ENCODE measurements around the gene KDM7A.

The KDM7A gene

GRCh38 chr7:140081774-140082425 lies 94.9 kb downstream of the KDM7A start:
- ChIA-PET POLR2A (no interaction called here), CTCF (no interaction called here)
- TF ChIP-seq, protein P1, sequence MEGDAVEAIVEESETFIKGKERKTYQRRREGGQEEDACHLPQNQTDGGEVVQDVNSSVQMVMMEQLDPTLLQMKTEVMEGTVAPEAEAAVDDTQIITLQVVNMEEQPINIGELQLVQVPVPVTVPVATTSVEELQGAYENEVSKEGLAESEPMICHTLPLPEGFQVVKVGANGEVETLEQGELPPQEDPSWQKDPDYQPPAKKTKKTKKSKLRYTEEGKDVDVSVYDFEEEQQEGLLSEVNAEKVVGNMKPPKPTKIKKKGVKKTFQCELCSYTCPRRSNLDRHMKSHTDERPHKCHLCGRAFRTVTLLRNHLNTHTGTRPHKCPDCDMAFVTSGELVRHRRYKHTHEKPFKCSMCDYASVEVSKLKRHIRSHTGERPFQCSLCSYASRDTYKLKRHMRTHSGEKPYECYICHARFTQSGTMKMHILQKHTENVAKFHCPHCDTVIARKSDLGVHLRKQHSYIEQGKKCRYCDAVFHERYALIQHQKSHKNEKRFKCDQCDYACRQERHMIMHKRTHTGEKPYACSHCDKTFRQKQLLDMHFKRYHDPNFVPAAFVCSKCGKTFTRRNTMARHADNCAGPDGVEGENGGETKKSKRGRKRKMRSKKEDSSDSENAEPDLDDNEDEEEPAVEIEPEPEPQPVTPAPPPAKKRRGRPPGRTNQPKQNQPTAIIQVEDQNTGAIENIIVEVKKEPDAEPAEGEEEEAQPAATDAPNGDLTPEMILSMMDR (IDR thresholded peaks at IDR 0.05; ENCODE audit: control extremely low read depth, extremely low read depth, low read depth, missing control alignments), result no peak
- no peak for DNase-seq (ENCODE audit: extremely low spot score)

GRCh38 chr7:140080919-140081318 lies 95.9 kb downstream of the KDM7A start:
- POLR2A ChIA-PET, result no interaction called here
- TF ChIP-seq, protein P1 (IDR thresholded peaks at IDR 0.05; ENCODE audit: control extremely low read depth, extremely low read depth, low read depth, missing control alignments), result no peak
- CTCF ChIA-PET, result no interaction called here
- no peak for DNase-seq (ENCODE audit: extremely low spot score)

DNA sequence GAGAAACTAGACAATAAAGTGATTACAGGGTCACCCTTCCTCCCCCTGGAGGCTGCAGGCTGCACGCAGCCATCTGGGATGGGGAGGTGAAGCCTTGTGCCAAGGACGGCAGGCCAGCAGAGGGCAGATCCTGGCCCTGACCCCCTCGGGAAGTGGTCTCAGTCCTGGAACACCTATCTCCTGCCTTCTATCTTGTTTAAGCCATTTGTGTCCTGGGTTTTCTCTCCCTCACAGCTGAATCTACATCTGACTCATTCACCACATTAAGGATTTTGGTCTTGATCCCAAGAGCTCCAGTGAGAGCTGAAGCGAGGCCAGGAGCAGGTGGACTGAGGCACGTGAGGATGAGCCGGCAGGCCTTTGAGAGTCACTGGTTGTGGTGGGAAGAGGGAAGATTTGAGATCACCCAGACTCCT lies 97.7 kb downstream of the KDM7A start:
- TF ChIP-seq, protein P1 (IDR thresholded peaks at IDR 0.05; ENCODE audit: control extremely low read depth, extremely low read depth, low read depth, missing control alignments), result no peak
- ChIA-PET POLR2A (no interaction called here), CTCF (interaction anchor here (0.9 kb wide), 1 partner anchor 9 kb away, joined by 3 read pairs; no protein-coding TSS in a partner anchor)
- DNase-seq (ENCODE audit: extremely low spot score), result no peak

- ChIA-PET CTCF (interaction anchor here (0.9 kb wide), 1 partner anchor 10 kb away, joined by 3 read pairs; no protein-coding TSS in a partner anchor), POLR2A (no interaction called here)
- DNase-seq (ENCODE audit: extremely low spot score), result no peak
- TF ChIP-seq, protein P1 (IDR thresholded peaks at IDR 0.05; ENCODE audit: control extremely low read depth, extremely low read depth, low read depth, missing control alignments), result no peak
These were observed 98.4 kb downstream of the KDM7A start for GRCh38 chr7:140078392-140078791.

DNA sequence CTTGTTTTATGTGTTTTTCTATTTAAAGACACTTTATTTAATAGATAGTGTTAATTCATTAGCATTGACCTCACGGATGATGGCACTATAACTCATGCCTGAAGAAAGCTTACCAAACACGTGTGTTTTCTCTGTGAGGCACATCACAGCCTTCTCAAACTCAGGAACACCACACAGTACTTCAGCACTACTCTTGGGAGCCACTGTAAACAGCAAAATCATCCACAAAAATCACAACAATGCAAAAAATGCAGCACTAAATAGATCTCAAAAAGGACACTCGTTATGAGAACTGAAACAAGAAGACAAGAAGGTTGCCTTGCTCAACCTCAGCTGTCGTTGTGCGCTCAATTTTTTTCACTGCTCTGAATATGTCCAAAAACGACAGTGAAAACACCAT lies 102.0 kb downstream of the KDM7A start:
- TF ChIP-seq, protein P1 (IDR thresholded peaks at IDR 0.05; ENCODE audit: control extremely low read depth, extremely low read depth, low read depth, missing control alignments), result no peak
- POLR2A ChIA-PET, result no interaction called here
- CTCF ChIA-PET, result no interaction called here
- DNase-seq (ENCODE audit: extremely low spot score), result no peak

DNA sequence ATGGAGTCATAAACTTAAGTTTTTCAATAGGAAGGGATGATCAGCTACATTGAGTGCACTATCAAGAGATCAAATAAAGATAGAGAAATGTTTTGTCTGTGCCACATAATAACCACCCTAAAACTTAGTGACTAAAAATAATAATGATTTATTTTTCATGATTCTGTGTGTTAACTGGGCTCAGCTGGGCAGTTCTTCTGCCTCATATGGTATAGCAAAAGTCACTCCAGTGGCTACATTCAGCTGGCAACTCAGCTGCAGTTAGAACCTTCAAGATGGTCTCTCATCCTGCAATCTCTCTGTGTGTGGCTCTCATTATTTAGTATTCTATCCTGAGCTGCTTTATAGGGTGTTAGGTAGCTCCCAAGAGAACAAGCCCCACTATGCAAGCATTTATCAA lies 106.2 kb downstream of the KDM7A start:
- no peak for DNase-seq (ENCODE audit: extremely low spot score)
- TF ChIP-seq, protein P1 (IDR thresholded peaks at IDR 0.05; ENCODE audit: control extremely low read depth, extremely low read depth, low read depth, missing control alignments), result no peak
- POLR2A ChIA-PET, result no interaction called here
- CTCF ChIA-PET, result interaction anchor here (1.0 to 1.1 kb wide), 4 partner anchors 16 to 204 kb away, joined by 3 read pairs; no protein-coding TSS in a partner anchor

Measured in GM10248 (cell line).